ENCODE measurements around the gene TSC1.

Gene TSC1

DNA sequence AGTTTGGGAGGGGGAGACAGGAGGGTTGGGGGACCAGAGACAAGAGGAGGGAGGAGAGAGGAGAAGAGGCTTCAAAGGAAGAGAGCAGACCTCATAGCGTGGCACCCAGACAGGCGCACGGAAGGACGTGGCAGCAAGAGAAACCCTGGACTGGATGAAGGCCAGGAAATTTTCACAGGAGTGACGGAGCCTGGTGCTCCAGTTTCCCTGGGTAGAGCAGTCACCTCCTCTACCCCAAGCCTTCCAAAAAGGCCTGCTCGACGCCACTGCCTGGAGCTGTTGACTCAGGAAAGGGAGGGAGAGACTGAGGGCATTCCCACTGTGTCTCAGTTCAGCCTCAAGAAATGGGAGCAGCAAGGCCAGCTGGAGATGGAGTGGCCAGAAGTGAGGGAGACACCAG is 85.7 kb downstream of the TSC1 start:
- no peak for ATAC-seq (ENCODE audit: insufficient read depth, low read depth)
- Histone ChIP-seq H3K9me3 (ENCODE audit: insufficient read depth, low read length, severe bottlenecking) (no peaks in the 10 kb centered on the region), H4K20me1 (ENCODE audit: insufficient read depth, low read length) (no peaks in the 10 kb centered on the region), H3K79me2 (ENCODE audit: insufficient read depth, low read length) (no peaks in the 10 kb centered on the region), H3K4me1 (ENCODE audit: insufficient read depth, low read length) (peaks cover 15% of the 10 kb centered on the region), H3K27ac (ENCODE audit: low read length) (no peak overlapping the region), H3K9ac (ENCODE audit: low read depth, low read length) (no peak overlapping the region), H2AFZ (ENCODE audit: low read depth, low read length) (no peak overlapping the region), H3K4me3 (ENCODE audit: low read depth in 1 of 2, low read length in 2 of 2) (no peak overlapping the region), H3K4me2 (ENCODE audit: insufficient read depth, low read length) (no peak overlapping the region), H3K36me3 (ENCODE audit: insufficient read depth, low read length) (no peaks in the 10 kb centered on the region), H3K27me3 (ENCODE audit: insufficient read depth, low read length, poor library complexity) (no peaks in the 10 kb centered on the region)
- DNase-seq = no peak
- TF ChIP-seq EZH2 (IDR thresholded peaks at IDR 0.05; ENCODE audit: borderline replicate concordance, low read depth, low read length, severe bottlenecking) = no peak
- no peak for TF ChIP-seq CTCF (IDR thresholded peaks at IDR 0.05; ENCODE audit: borderline replicate concordance, extremely low read depth, low read length, poor library complexity, severe bottlenecking)

GRCh38 chr9:132857616-132858342 is 86.6 kb downstream of the TSC1 start:
- no peaks in the 10 kb centered on the region for H3K27me3 ChIP-seq (ENCODE audit: insufficient read depth, low read length, poor library complexity)
- no peaks in the 10 kb centered on the region for H3K9me3 ChIP-seq (ENCODE audit: insufficient read depth, low read length, severe bottlenecking)
- no peaks in the 10 kb centered on the region for H3K79me2 ChIP-seq (ENCODE audit: insufficient read depth, low read length)
- ATAC-seq (ENCODE audit: insufficient read depth, low read depth) (no peak), DNase-seq (no peak)
- H3K4me1 ChIP-seq (ENCODE audit: insufficient read depth, low read length) = peaks cover 10% of the 10 kb centered on the region
- TF ChIP-seq CTCF (IDR thresholded peaks at IDR 0.05; ENCODE audit: borderline replicate concordance, extremely low read depth, low read length, poor library complexity, severe bottlenecking) (peak; percentile 9), EZH2 (IDR thresholded peaks at IDR 0.05; ENCODE audit: borderline replicate concordance, low read depth, low read length, severe bottlenecking) (no peak)
- no peak overlapping the region for H3K27ac ChIP-seq (ENCODE audit: low read length)
- H2AFZ ChIP-seq (ENCODE audit: low read depth, low read length) = no peak overlapping the region
- no peak overlapping the region for H3K9ac ChIP-seq (ENCODE audit: low read depth, low read length)
- no peak overlapping the region for H3K4me3 ChIP-seq (ENCODE audit: low read depth in 1 of 2, low read length in 2 of 2)
- no peak overlapping the region for H3K4me2 ChIP-seq (ENCODE audit: insufficient read depth, low read length)
- no peaks in the 10 kb centered on the region for H4K20me1 ChIP-seq (ENCODE audit: insufficient read depth, low read length)
- H3K36me3 ChIP-seq (ENCODE audit: insufficient read depth, low read length) = no peaks in the 10 kb centered on the region

DNA sequence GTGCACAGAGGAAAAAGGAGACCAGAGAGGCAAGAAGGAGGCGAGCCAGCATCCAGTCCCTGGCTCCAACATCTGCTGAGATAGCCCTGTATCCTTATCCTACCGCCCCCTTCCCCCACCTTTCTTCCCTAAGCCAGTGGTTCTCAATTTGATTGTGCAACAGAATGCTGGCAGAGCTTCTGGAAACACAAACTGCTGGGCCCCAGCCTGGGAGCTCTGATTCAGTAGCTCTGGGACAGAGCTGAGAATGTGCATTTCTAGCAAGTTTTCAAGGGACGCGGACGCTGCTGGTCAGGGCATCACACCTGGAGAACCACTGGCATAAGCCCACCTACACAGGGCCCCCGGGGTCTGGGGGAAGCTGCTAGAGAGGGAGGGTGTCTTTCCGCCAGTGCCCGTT is 87.4 kb downstream of the TSC1 start:
- DNase-seq = no peak
- no peaks in the 10 kb centered on the region for H3K27me3 ChIP-seq (ENCODE audit: insufficient read depth, low read length, poor library complexity)
- H3K27ac ChIP-seq (ENCODE audit: low read length) = no peak overlapping the region
- H3K4me2 ChIP-seq (ENCODE audit: insufficient read depth, low read length) = no peak overlapping the region
- H2AFZ ChIP-seq (ENCODE audit: low read depth, low read length) = no peak overlapping the region
- H3K4me1 ChIP-seq (ENCODE audit: insufficient read depth, low read length) = peaks cover 4% of the 10 kb centered on the region
- no peaks in the 10 kb centered on the region for H3K36me3 ChIP-seq (ENCODE audit: insufficient read depth, low read length)
- H3K79me2 ChIP-seq (ENCODE audit: insufficient read depth, low read length) = no peaks in the 10 kb centered on the region
- H4K20me1 ChIP-seq (ENCODE audit: insufficient read depth, low read length) = no peaks in the 10 kb centered on the region
- no peak for ATAC-seq (ENCODE audit: insufficient read depth, low read depth)
- TF ChIP-seq CTCF (IDR thresholded peaks at IDR 0.05; ENCODE audit: borderline replicate concordance, extremely low read depth, low read length, poor library complexity, severe bottlenecking) (no peak), EZH2 (IDR thresholded peaks at IDR 0.05; ENCODE audit: borderline replicate concordance, low read depth, low read length, severe bottlenecking) (no peak)
- no peak overlapping the region for H3K9ac ChIP-seq (ENCODE audit: low read depth, low read length)
- no peaks in the 10 kb centered on the region for H3K9me3 ChIP-seq (ENCODE audit: insufficient read depth, low read length, severe bottlenecking)
- H3K4me3 ChIP-seq (ENCODE audit: low read depth in 1 of 2, low read length in 2 of 2) = no peak overlapping the region

Data from DND-41 (cell line).